K562 (cell line): Measurements from ENCODE around the gene NARF. TPM values are rescaled to one million over a fixed set of nuclear protein-coding genes. Genes with fewer than 3 reads are reported as not detected.
A peak's percentile ranks its signal among the peaks of the same experiment; 100 is the strongest.

ENCODE experiments used
- FOXP1 ChIP-seq: sonication (generic); formaldehyde crosslinking; IDR thresholded peaks from 2 replicates; pipeline ENCODE4 v1.8.0; 2022; ENCODE audit warnings: mild to moderate bottlenecking, missing genetic modification reagents
- GTF3C2 ChIP-seq: IDR thresholded peaks from 3 replicates; pipeline ENCODE4 v1.6.1; 2011; ENCODE audit warnings: borderline replicate concordance, mild to moderate bottlenecking, moderate library complexity; ENCODE audit not compliant: insufficient read length; ENCODE audit errors: extremely low read depth
- POLR2A ChIP-seq: fragments of 450-650 bp; conservative IDR thresholded peaks from 2 replicates; pipeline ENCODE4 v1.6.1; 2016
- POLR2AphosphoS5 ChIP-seq: IDR thresholded peaks from 2 replicates; pipeline ENCODE4 v1.6.1; 2011; ENCODE audit warnings: mild to moderate bottlenecking, low read depth, low read length, moderate library complexity; ENCODE audit not compliant: control insufficient read depth, insufficient read depth
- RAD21 ChIP-seq, 2 experiments: fragments of 250-450 bp in 1 of 2; fragments of 450-650 bp in 1 of 2; sonication (Bioruptor Pico) in 1 of 2; formaldehyde crosslinking in 1 of 2; IDR thresholded peaks in 1 of 2; conservative IDR thresholded peaks in 1 of 2; 2 replicates each; pipeline versions ENCODE4 v1.4.0 to v1.8.0; 2020 to 2022; ENCODE audit warnings: mild to moderate bottlenecking in 2 of 2, moderate library complexity in 1 of 2
- RBBP5 ChIP-seq: fragments of 200-600 bp; sonication (generic); IDR thresholded peaks from 2 replicates; pipeline ENCODE4 v1.6.1; 2012; ENCODE audit warnings: borderline replicate concordance, mild to moderate bottlenecking, low read length, control low read depth, inconsistent platforms; ENCODE audit not compliant: insufficient read depth, poor library complexity, severe bottlenecking
- SREBF2 ChIP-seq: sonication (generic); formaldehyde crosslinking; IDR thresholded peaks from 2 replicates; pipeline ENCODE4 v1.4.0; 2020; ENCODE audit warnings: mild to moderate bottlenecking, missing genetic modification reagents
- STAT6 ChIP-seq: sonication (generic); formaldehyde crosslinking; IDR thresholded peaks from 2 replicates; pipeline ENCODE4 v1.8.1; 2023; ENCODE audit warnings: mild to moderate bottlenecking, missing genetic modification reagents
- SUPT5H ChIP-seq: fragments of 450-650 bp; IDR thresholded peaks from 2 replicates; pipeline ENCODE4 v1.6.1; 2016
- ZNF780A ChIP-seq: fragments of 250-450 bp; sonication (Bioruptor Pico); IDR thresholded peaks from 2 replicates; pipeline ENCODE4 v1.5.0; 2021; ENCODE audit warnings: mild to moderate bottlenecking
- polyA plus RNA-seq, 8 experiments: library from polyadenylated mRNA; depleted of rRNA in 4 of 8; stranded (reverse) in 5 of 8; unstranded in 3 of 8; fragments of >200 nt; fragmentation: Nextera tagmentation in 2 of 8; fragmentation: Illumina TruSeq in 1 of 8; extraction: Ambion mirVana in 2 of 8; extraction: Trizol in 1 of 8; gene quantifications; 2 replicates each; pipeline versions ENCODE4 v1.2.1 to v1.2.3, GENCODE V29; 2011 to 2014; ENCODE audit warnings: inconsistent platforms in 1 of 8, missing spikeins in 1 of 8
- total RNA-seq, 7 experiments: library from RNA; depleted of rRNA in 6 of 7; stranded (reverse); fragments of >200 nt in 6 of 7; fragmentation: Illumina TruSeq in 2 of 7; extraction: Trizol in 2 of 7; gene quantifications; 2 replicates each; pipeline versions ENCODE4 v1.2.1 to v1.2.3, GENCODE V29; 2011 to 2021; ENCODE audit warnings: low replicate concordance in 1 of 7

The NARF gene
- total and polyA plus RNA-seq, 9 of the 15 experiments (the other 6 are each of a cell fraction or from before 2014, with no cell fraction given), result 60.4 to 423 (median 132) TPM

- TF ChIP-seq RBBP5 (peak; percentile 78), GTF3C2 (no peak), ZNF780A (CRISPR knock-in tag) (no peak), STAT6 (CRISPR knock-in tag) (no peak; the same call in 1 of the 2 replicates), POLR2AphosphoS5 (no peak), SUPT5H (peak; percentile 62; the same call in 1 of the 2 replicates), FOXP1 (CRISPR knock-in tag) (peak; percentile 98), RAD21 (CRISPR knock-in tag; conservative IDR thresholded peaks at IDR 0.05 in 1 of 2, IDR thresholded peaks at IDR 0.05 in 1 of 2) (no peak), SREBF2 (CRISPR knock-in tag) (no peak), POLR2A (peak; percentile 61; the same call in 1 of the 2 replicates)
Observed at GRCh38 chr17:82496529-82497434, 38.2 kb downstream of the NARF start (continued).
